Measurements from ENCODE around the gene CUTC. TPM values are rescaled to one million over a fixed set of nuclear protein-coding genes. Genes with fewer than 3 reads are reported as not detected.
"Not testable (repeated sequence)": the region's sequence is repeated elsewhere in the genome, so short reads cannot be mapped to it uniquely, and the experiment has no call there.

Gene CUTC
- total RNA-seq, 4 donors from 2014 or later, result 29.7 to 57.5 (median 42.0) TPM

DNA sequence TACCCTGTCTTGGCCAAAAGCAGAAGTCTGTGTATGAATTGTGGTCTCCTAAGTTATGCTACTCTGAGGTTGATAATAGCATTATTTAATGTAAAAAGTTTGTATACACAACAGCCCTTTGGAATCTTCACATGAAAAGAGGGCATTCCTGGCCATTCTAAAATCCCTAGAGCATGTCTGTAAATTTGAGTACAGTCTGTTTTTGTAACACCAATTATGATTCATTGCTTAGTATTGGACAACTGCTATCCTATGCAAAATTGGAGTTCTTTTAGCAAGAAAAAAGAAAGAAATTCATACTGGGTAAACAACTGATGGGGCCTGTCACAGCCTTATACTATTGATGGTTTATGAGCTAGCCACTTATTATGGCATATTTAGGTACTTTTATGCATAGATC lies 10.2 kb downstream of the CUTC start:
- no peak for ATAC-seq (ENCODE audit: low FRiP score)
- DNase-seq (ENCODE audit: low spot score), result no peak
- TF ChIP-seq, protein P1, sequence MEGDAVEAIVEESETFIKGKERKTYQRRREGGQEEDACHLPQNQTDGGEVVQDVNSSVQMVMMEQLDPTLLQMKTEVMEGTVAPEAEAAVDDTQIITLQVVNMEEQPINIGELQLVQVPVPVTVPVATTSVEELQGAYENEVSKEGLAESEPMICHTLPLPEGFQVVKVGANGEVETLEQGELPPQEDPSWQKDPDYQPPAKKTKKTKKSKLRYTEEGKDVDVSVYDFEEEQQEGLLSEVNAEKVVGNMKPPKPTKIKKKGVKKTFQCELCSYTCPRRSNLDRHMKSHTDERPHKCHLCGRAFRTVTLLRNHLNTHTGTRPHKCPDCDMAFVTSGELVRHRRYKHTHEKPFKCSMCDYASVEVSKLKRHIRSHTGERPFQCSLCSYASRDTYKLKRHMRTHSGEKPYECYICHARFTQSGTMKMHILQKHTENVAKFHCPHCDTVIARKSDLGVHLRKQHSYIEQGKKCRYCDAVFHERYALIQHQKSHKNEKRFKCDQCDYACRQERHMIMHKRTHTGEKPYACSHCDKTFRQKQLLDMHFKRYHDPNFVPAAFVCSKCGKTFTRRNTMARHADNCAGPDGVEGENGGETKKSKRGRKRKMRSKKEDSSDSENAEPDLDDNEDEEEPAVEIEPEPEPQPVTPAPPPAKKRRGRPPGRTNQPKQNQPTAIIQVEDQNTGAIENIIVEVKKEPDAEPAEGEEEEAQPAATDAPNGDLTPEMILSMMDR (IDR thresholded peaks at IDR 0.05), result no peak

DNA sequence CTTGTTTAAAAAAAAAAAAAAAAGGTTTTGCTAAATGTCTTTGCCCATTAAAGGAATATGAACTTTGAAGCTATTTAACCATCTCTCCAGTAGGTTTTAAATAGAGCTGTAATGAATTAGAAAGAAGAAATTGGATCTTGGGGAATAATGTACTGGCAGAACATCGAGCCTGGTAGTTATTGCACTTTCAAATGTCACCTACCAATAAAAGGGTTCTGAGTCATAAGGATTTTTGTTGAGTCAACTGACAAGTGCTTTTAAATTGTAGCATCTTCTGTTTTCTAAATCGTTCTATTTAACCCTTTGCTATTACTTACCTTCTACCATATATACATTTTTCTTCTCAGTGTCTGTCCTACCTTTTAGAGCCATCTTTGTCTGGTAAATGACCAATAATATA lies 10.7 kb downstream of the CUTC start:
- TF ChIP-seq, protein P1 (IDR thresholded peaks at IDR 0.05), result no peak
- DNase-seq (ENCODE audit: low spot score), result no peak
- ATAC-seq (ENCODE audit: low FRiP score), result no peak

DNA sequence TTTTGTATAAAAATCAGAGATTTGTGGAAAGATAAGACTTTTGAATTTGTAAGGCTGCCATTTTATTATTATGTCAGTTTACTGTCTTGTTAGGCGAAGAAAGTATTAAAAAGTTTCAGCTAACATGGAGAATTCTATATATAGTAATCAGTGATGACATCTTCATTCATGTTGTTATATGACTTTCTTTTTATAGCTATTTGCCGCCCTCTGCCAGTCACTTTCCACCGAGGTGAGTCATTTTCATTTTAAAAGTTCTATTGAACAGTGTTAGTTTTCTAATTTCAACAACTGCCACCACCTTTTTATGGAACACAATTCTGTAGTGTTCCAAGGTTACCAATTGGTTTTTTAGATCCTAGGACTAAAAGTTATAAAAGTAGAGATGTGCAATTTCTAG lies 11.8 kb downstream of the CUTC start:
- ATAC-seq (ENCODE audit: low FRiP score) (no peak), DNase-seq (ENCODE audit: low spot score) (no peak)
- TF ChIP-seq, protein P1 (IDR thresholded peaks at IDR 0.05), result no peak

DNA sequence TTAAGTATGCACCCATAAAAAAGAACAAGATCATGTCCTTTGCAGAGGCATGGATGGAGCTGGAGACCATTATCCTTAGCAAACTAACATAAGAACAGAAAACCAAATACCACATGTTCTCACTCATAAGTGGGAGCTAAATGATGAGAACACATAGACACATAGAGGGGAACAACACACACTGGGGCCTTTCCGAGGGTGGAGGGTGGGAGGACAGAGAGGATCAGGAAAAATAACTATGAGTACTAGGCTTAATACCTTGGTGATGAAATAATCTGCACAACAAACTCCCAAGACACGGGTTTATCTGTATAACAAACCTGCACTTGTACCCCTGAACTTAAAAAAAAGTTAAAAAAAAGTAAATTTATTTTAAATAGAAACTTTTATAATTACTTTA lies 14.1 kb downstream of the CUTC start:
- ATAC-seq (ENCODE audit: low FRiP score); DNase-seq (ENCODE audit: low spot score): not testable (repeated sequence)

DNA sequence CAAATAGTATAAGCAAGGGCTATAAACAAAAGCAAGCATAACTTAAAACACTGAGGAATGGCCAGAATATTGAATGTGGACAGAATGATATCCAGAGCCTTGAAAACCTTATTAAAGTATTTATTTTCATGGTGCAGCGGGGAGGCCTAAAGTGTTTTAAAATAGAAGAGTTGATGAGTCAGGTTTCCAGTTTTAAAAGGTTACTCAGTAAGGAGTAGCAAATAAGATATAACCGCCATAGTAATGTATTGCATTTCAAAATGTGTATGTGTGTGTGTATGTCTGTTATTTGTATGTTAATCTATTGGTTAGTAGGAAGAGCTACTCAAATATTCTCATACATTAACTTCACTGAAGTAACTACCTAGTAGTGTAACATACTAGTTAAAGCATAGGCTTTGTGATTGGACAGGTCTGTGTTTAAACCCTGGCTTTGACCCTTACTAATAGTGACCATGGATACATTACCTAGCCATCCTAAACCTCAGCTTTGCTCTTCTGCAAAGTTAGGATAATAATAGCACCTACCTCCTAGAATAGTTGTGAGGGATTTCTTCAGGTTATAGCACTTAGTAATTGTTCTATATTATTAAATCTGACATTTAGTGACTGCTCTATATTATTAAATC lies 16.9 kb downstream of the CUTC start:
- TF ChIP-seq, protein P1 (IDR thresholded peaks at IDR 0.05), result no peak

DNA sequence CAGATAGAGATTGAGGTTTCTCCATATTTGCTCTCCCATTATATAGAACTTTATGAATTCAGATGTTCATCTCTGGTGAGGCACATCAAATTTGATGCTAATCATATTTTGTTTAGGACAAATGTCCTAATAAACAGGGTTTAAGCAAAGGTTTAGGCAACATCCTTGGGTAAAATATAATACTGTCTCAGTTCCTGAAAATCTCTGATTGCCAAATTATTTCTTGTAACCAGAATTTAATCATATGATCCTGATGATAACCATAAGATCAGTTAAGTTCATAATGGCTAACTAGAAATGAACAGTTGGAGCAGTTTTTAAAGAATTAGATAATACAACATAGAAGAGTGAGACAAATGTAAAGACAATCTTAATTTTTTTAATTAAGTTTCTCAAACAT lies 18.6 kb downstream of the CUTC start:
- ATAC-seq (ENCODE audit: low FRiP score) (no peak), DNase-seq (ENCODE audit: low spot score) (no peak)
- TF ChIP-seq, protein P1 (IDR thresholded peaks at IDR 0.05), result no peak

More for the DNA sequence above, 16.9 kb downstream of the CUTC start:
- DNase-seq (ENCODE audit: low spot score) (no peak), ATAC-seq (ENCODE audit: low FRiP score) (no peak)

DNA sequence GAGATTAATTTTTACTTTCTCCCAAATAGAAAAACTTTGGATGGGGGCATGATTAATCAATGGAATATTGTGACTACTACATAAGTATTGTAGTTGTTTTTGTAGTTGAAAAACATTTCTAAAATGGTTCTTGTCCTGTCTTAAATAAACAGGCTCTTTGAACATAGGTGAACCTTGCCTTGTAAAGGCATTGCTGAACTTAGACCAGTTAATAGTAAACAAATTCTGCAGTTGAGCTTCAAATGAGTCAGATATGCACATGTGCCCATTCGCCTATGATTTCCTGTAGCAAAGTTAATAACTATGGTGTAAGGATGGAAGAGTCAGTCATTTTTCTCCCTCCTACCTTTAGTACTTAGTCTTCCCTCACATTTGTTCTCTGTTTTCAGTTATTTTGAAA lies 22.6 kb downstream of the CUTC start:
- ATAC-seq (ENCODE audit: low FRiP score) (no peak), DNase-seq (ENCODE audit: low spot score) (no peak)
- TF ChIP-seq, protein P1 (IDR thresholded peaks at IDR 0.05), result no peak
